Activated CD8-positive, alpha-beta T cell treated with anti-CD3 and anti-CD28 coated beads for 36 hours (primary cell): ENCODE measurements around the gene APAF1. TPM values are rescaled to one million over a fixed set of nuclear protein-coding genes. Genes with fewer than 3 reads are reported as not detected.

Experiments
- ATAC-seq: fragments of 200-7000 bp; cut with Tn5 transposase; one replicate; pipeline ENCODE4 v1.10.0; 2021; ENCODE audit warnings: mild to moderate bottlenecking, moderate library complexity
- CTCF ChIA-PET: fragments of 350-600 bp; sonication (Branson Sonifier 250); formaldehyde crosslinking; loops from one replicate; lab custom pipeline; 2021; ENCODE audit warnings: antibody characterized with exemption; lab: Charles Lee
- POLR2A ChIA-PET: fragments of 350-600 bp; sonication (Branson Sonifier 250); formaldehyde crosslinking; loops from one replicate; lab custom pipeline; 2021; ENCODE audit warnings: antibody characterized with exemption; lab: Charles Lee
- DNase-seq: peaks from one replicate; pipeline ENCODE4 v3.0.0-alpha.2; 2020
- H3K27ac Mint-ChIP-seq: one replicate; pipeline ENCODE4 v1.8.0; 2021; ENCODE audit warnings: mild to moderate bottlenecking, mixed read lengths
- H3K27me3 Mint-ChIP-seq: one replicate; pipeline ENCODE4 v1.8.0; 2021; ENCODE audit warnings: mixed read lengths
- H3K36me3 Mint-ChIP-seq: one replicate; pipeline ENCODE4 v1.8.0; 2021; ENCODE audit warnings: low read depth, mixed read lengths
- H3K4me1 Mint-ChIP-seq: one replicate; pipeline ENCODE4 v1.8.0; 2021; ENCODE audit warnings: low read depth, mixed read lengths
- H3K4me3 Mint-ChIP-seq: one replicate; pipeline ENCODE4 v1.8.0; 2021; ENCODE audit warnings: mild to moderate bottlenecking, moderate library complexity, mixed read lengths
- H3K9me3 Mint-ChIP-seq: one replicate; pipeline ENCODE4 v1.8.0; 2021; ENCODE audit warnings: mixed read lengths
- CTCF ChIP-seq: fragments of 200-600 bp; IDR thresholded peaks from one replicate; pipeline ENCODE4 v1.8.0; 2022; ENCODE audit warnings: antibody characterized with exemption, mild to moderate bottlenecking
- intact Hi-C: fragments of 100-400 bp; cut with micrococcal nuclease; formaldehyde crosslinking; loops from one replicate; pipeline ENCODE4 v1.10.0; 2022
- total RNA-seq, 2 experiments: library from RNA; stranded (reverse); gene quantifications; one replicate each; pipeline ENCODE4 v1.2.3, GENCODE V29; 2021

The APAF1 gene
- total RNA-seq, 2 experiments from 2014 or later: 14.3 to 17.9 TPM

GRCh38 chr12:98612696-98613334 lies 32.3 kb upstream of the APAF1 start:
- Mint-ChIP-seq H3K9me3 (no peaks in the 10 kb centered on the region), H3K27ac (peak overlapping the region; percentile 68), H3K4me3 (no peak overlapping the region), H3K4me1 (peaks cover 11% of the 10 kb centered on the region), H3K27me3 (no peaks in the 10 kb centered on the region), H3K36me3 (peaks cover 4% of the 10 kb centered on the region)
- DNase-seq: no peak
- no peak for TF ChIP-seq CTCF
- peak; percentile 82 for ATAC-seq
- ChIA-PET POLR2A (no interaction called here), CTCF (no interaction called here)
- intact Hi-C loops: no loop called here

DNA sequence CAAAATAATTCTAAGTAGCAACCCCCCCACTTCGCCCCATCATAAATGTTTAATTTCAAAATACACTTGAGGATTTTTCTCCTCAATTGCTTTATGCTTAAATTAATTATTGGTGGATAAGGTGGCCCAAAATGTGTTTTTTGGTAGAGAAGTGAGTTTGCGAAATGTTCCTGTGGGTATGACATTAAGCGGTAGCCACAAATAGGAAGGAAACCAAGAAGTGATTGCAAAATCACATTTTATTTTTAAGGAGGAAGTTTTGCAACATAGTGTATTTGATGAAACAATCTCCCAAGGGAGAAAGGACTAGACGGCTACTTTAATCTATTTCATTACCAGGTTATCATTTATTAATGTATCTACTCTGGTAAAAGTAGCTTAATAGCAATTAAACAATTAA lies 26.1 kb upstream of the APAF1 start:
- intact Hi-C loops: no loop called here

DNA sequence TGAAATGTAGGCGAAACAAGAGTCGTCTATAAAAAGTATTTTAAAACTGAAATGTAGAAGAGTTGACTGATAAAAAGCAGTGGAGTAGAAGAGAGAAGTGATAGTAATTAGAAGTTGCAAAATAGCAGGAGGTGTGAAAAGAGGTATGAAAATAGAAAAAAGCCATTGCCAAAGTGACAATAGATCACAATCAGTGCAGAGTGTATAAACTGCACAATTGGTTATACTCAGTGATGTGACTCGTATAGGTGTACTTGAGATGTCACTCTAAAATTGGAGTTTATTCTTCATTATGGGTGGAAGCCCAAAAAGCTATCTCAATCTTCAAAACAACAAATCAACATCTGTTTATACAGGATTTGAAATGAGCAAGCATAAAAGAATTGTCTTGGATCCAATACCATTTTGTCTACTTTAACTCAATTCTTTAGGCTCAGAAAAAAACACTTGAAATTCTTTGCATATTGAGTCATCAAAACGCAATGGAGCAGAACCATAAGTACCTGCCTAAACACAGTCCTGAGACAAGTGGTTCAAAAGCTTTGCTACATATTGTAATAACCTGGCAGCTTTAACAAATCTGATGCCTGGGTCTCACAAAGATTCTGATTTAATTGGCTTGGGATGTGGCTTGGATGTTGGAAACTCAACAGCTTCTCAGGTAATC lies 9.3 kb upstream of the APAF1 start:
- DNase-seq: no peak
- intact Hi-C loops: no loop called here
- CTCF ChIA-PET: interaction anchor here (1.2 to 3.4 kb wide), 2 partner anchors 17 to 69 kb away, joined by 3 to 15 read pairs; no protein-coding TSS in a partner anchor
- POLR2A ChIA-PET: interaction anchor here (1.5 kb wide), 1 partner anchor 42 kb away, joined by 3 read pairs; the partner anchor contains the start of gene SLC25A3
- no peak for ATAC-seq
- H3K4me1 Mint-ChIP-seq: peaks cover 16% of the 10 kb centered on the region
- H3K4me3 Mint-ChIP-seq: no peak overlapping the region
- H3K36me3 Mint-ChIP-seq: peaks cover 22% of the 10 kb centered on the region
- no peak overlapping the region for H3K27ac Mint-ChIP-seq
- H3K27me3 Mint-ChIP-seq: no peaks in the 10 kb centered on the region
- TF ChIP-seq CTCF: no peak
- no peaks in the 10 kb centered on the region for H3K9me3 Mint-ChIP-seq

More for the DNA sequence above, 26.1 kb upstream of the APAF1 start:
- H3K4me1 Mint-ChIP-seq: no peaks in the 10 kb centered on the region
- peaks cover 4% of the 10 kb centered on the region for H3K36me3 Mint-ChIP-seq
- no peaks in the 10 kb centered on the region for H3K9me3 Mint-ChIP-seq
- H3K27me3 Mint-ChIP-seq: no peaks in the 10 kb centered on the region
- DNase-seq (no peak), ATAC-seq (no peak)
- ChIA-PET CTCF (interaction anchor here (1.0 to 4.0 kb wide), 4 partner anchors 10 to 52 kb away, joined by 3 to 14 read pairs (median 4); no protein-coding TSS in a partner anchor), POLR2A (interaction anchor here (1.6 kb wide), 1 partner anchor 25 kb away, joined by 6 read pairs; no protein-coding TSS in a partner anchor)
- H3K27ac Mint-ChIP-seq: no peak overlapping the region
- no peak for TF ChIP-seq CTCF
- H3K4me3 Mint-ChIP-seq: no peak overlapping the region

DNA sequence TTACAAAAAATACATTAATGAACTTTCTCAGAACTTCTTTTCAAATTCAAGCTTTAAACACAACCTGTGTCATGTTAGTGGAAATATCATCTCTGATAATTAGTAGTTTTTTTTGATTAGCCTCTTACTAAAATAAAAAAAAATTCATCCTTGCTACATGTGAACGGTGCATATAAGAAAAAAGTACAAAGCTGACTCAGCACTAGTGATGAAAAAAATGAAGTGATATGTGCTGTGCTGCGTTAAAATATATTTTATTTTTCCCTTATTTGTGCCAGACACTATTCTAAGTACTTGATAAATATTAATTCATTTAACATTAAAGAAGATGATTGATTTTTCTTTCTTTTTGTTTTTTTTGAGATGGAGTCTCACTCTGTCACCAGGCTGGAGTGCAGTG lies 8.0 kb upstream of the APAF1 start:
- TF ChIP-seq CTCF: no peak
- CTCF ChIA-PET: interaction anchor here (3.4 kb wide), 1 partner anchor 70 kb away, joined by 15 read pairs; no protein-coding TSS in a partner anchor
- Mint-ChIP-seq H3K4me3 (no peak overlapping the region), H3K4me1 (peaks cover 19% of the 10 kb centered on the region), H3K9me3 (no peaks in the 10 kb centered on the region), H3K36me3 (peaks cover 27% of the 10 kb centered on the region), H3K27me3 (no peaks in the 10 kb centered on the region), H3K27ac (no peak overlapping the region)
- POLR2A ChIA-PET: interaction anchor here (1.6 kb wide), 1 partner anchor 44 kb away, joined by 4 read pairs; the partner anchor contains the start of gene SLC25A3
- DNase-seq (no peak), ATAC-seq (no peak)
- intact Hi-C loops: no loop called here
